Activated T-helper 17 cell treated with anti-CD3 and anti-CD28 coated beads, Interleukin-2, amount 50 U/mL, for 72 hours (primary cell): ENCODE measurements around the gene DLG2. TPM values are rescaled to one million over a fixed set of nuclear protein-coding genes. Genes with fewer than 3 reads are reported as not detected.

Source experiments
- ATAC-seq: fragments of 150-1000 bp; cut with Tn5 transposase; replicated peaks from 2 replicates; pipeline ENCODE4 v1.10.0; 2021; ENCODE audit warnings: mild to moderate bottlenecking, moderate library complexity
- H3K27ac Mint-ChIP-seq: one replicate; pipeline ENCODE4 v1.8.0; 2022; ENCODE audit warnings: mixed read lengths
- H3K27me3 Mint-ChIP-seq: one replicate; pipeline ENCODE4 v1.8.0; 2022; ENCODE audit warnings: mixed read lengths
- H3K36me3 Mint-ChIP-seq: one replicate; pipeline ENCODE4 v1.8.0; 2022; ENCODE audit warnings: low read depth, mild to moderate bottlenecking, mixed read lengths
- H3K4me1 Mint-ChIP-seq: one replicate; pipeline ENCODE4 v1.8.0; 2022; ENCODE audit warnings: mixed read lengths
- H3K4me3 Mint-ChIP-seq: one replicate; pipeline ENCODE4 v1.8.0; 2022; ENCODE audit warnings: mild to moderate bottlenecking, mixed read lengths
- H3K9me3 Mint-ChIP-seq: one replicate; pipeline ENCODE4 v1.8.0; 2022; ENCODE audit warnings: mixed read lengths
- total RNA-seq, 2 donors: library from RNA; stranded (reverse); gene quantifications; one replicate each; pipeline ENCODE4 v1.2.3, GENCODE V29; 2022

Gene DLG2
- total RNA-seq, 2 donors from 2014 or later = 1.5 to 1.9 TPM

DNA sequence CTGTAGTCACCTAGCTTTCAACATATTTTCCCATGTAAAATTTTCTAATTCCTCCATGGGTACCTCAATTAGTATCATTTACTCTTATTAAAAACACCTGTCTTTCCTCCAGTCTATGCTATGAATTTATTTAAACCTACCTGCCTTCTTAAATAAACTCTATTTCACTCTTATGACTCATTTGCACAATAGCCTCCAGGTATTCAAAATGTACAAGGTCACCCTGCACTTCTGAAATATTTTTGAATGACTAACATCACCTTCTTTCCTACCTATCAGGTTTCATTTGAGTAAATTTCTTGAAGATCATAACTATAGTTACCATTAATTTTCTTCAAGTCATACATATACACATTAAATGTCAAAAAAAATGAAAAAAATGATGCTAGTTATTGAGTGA is 939.7 kb downstream of the DLG2 start:
- Mint-ChIP-seq H3K4me3 (no peak overlapping the region), H3K4me1 (no peaks in the 10 kb centered on the region), H3K27ac (no peak overlapping the region), H3K27me3 (no peaks in the 10 kb centered on the region), H3K9me3 (peaks cover 29% of the 10 kb centered on the region), H3K36me3 (no peaks in the 10 kb centered on the region)
- no peak for ATAC-seq

DNA sequence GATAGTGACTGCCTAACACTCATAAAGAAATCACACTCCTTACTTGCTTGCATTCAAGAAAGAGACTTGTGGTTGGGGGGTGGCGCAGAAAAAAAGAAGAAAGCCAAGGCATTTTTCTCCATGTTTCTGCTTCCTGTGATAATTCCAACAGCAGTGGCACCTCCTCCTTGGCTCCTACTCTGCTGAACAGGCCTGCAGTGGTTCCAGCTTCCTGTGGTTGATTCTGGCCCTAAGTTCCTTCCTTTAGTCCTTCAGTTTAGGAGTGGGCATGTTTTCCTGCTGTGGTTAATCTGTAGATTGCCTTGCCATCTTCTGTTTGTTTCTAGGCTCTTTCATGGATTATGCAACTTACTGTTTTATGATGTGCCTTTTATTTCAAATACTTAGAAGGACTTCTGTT is 940.4 kb downstream of the DLG2 start:
- H3K36me3 Mint-ChIP-seq = no peaks in the 10 kb centered on the region

DNA sequence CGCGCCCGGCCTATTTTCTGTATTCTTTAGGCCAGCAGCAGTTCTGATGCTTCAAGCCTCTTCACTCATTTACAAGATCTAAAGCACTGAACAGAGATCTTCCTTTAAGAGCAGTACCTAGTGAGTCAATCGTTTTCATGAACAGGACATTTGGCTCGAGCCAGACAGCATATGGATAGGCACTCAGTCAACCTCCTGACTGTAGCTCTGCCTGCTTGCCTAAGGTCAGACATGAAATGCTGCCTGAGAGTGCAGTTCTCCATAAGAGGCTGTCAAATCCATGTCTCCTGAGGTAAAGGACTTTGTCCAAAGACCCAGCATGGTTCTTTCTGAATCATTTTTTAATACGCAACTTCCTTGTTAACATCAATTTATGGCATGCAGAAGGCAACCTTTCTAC is 941.2 kb downstream of the DLG2 start:
- Mint-ChIP-seq H3K4me1 (no peaks in the 10 kb centered on the region), H3K36me3 (no peaks in the 10 kb centered on the region), H3K9me3 (peaks cover 29% of the 10 kb centered on the region), H3K4me3 (no peak overlapping the region), H3K27me3 (no peaks in the 10 kb centered on the region), H3K27ac (no peak overlapping the region)
- no peak for ATAC-seq

More for the DNA sequence above, 940.4 kb downstream of the DLG2 start:
- no peak for ATAC-seq
- H3K9me3 Mint-ChIP-seq = peaks cover 29% of the 10 kb centered on the region
- H3K4me1 Mint-ChIP-seq = no peaks in the 10 kb centered on the region
- H3K27ac Mint-ChIP-seq = no peak overlapping the region
- H3K4me3 Mint-ChIP-seq = no peak overlapping the region
- H3K27me3 Mint-ChIP-seq = no peaks in the 10 kb centered on the region

DNA sequence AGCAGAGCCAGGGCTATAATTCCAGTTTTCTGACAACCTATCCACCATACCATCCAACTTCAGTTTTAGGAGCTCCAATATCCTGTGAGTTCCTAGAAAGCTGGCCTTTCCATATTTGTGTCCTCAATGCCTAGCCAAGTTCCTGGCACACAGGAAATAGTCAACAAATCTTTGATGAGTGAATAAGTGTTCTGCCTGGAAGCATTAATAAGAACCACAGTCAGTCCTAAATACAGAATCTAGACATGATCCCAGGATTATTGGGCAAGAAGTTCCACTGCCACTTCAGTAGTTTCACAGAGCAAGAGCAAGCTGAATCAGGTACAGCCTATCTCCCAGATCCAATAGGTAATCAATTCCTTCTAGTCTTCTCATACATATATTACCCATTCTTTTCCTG is 942.0 kb downstream of the DLG2 start:
- Mint-ChIP-seq H3K27ac (no peak overlapping the region), H3K9me3 (peaks cover 30% of the 10 kb centered on the region), H3K4me3 (no peak overlapping the region), H3K36me3 (no peaks in the 10 kb centered on the region), H3K4me1 (no peaks in the 10 kb centered on the region), H3K27me3 (no peaks in the 10 kb centered on the region)
- no peak for ATAC-seq

DNA sequence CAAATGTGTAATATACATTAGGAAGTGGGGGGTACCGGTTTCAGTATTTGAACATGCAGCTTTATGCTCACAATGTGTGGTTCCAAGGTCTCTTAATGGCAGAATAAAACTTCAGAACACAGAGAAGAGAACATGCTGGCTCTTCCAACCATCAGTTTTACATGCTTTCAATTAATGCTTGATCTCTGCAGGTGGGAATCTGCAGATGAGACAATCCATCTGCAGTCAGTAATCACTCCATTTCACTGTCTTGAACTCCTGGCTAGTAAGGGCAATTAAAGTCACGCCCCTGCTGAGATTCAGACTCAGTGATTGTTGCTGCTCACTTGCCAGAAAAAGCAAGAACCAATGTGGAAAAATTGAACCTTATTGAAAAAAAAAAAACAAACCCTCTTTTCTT is 945.7 kb downstream of the DLG2 start:
- H3K27ac Mint-ChIP-seq = no peak overlapping the region
- no peak for ATAC-seq
- no peak overlapping the region for H3K4me3 Mint-ChIP-seq
- no peaks in the 10 kb centered on the region for H3K36me3 Mint-ChIP-seq
- no peaks in the 10 kb centered on the region for H3K4me1 Mint-ChIP-seq
- peaks cover 20% of the 10 kb centered on the region for H3K9me3 Mint-ChIP-seq
- H3K27me3 Mint-ChIP-seq = no peaks in the 10 kb centered on the region

DNA sequence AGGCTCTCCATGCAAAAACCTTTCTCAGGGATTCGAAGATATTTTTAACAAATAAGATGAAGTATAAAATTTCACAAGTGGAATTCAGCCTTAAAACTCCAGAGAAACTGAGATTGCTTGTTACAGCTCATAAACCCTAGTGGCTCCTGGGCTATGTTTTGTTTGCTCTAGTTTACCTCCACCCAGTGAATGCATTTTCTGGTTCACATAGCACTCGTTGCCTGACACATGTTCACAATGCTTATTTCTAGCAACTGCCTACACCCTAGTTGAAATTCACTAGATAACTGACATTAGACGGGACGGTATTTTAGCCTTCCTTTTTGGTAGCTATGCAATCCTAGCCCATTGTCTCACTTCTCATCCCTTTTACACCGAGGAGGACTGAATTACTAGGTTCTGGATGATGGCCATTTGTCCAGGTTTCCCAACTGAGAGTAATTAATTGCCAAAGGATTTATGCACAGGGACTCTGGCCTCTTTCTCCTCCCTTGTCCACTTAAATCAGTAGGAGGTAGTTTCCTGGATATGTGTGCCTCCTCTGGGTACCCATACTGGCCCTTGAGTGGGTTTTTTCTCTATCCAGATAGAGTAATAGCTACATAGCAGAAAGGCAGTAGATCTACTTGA is 951.6 kb downstream of the DLG2 start:
- Mint-ChIP-seq H3K4me3 (no peak overlapping the region), H3K27me3 (no peaks in the 10 kb centered on the region), H3K36me3 (no peaks in the 10 kb centered on the region), H3K4me1 (no peaks in the 10 kb centered on the region), H3K9me3 (peaks cover 31% of the 10 kb centered on the region), H3K27ac (no peak overlapping the region)
- no peak for ATAC-seq

DNA sequence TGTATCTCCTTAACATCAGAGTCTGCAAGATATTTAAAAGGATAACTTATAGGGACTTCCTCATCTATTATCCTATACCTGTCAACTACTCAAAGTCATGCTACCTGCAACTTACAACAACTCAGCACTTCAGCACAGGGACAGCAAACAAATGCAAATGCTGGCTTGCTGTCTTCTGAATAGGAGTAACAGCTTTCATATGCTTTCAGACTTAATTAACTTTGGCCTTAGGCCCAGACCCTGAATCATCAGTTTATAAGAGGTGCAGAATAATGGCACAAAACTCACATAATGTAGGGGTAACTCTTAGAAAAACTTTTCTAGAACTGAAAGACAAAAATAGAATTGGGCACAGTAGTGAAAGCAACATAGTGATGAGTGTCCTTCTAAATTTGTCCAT is 953.4 kb downstream of the DLG2 start:
- no peak for ATAC-seq
- no peak overlapping the region for H3K27ac Mint-ChIP-seq
- no peaks in the 10 kb centered on the region for H3K27me3 Mint-ChIP-seq
- H3K36me3 Mint-ChIP-seq = no peaks in the 10 kb centered on the region
- H3K4me1 Mint-ChIP-seq = no peaks in the 10 kb centered on the region
- H3K9me3 Mint-ChIP-seq = peaks cover 37% of the 10 kb centered on the region
- no peak overlapping the region for H3K4me3 Mint-ChIP-seq

DNA sequence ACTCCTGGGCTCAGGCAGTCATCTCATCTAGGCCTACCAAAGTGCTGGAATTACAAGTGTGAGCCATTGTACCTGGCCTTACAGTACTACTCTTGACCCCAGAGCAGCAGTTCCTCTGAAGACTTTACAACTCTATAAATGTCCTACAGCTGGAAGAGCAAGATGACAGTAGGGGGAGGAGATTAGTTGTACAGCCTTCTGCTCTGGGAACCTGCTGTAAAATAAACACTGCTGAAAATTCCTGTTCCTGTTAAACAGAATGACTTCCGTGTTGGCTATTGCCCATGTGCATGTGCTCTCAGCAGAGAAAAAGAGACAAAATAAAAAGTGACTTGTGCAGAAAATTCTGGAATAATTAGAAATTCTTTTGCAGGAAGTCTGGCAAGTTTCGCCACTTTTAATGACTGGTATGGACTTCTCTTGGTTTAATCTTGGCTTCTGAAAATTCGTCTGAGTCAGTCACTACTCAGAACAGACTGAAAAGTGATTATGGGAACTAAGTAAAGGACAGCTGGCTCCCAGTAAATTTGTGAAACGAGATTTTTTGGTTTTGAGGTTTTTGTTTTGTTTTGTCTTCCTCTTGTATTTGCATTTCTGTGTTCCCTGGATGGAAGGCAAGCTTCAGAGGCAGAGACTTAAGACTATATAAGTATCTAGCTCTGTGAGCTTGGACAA is 955.7 kb downstream of the DLG2 start:
- Mint-ChIP-seq H3K4me1 (no peaks in the 10 kb centered on the region), H3K9me3 (peaks cover 40% of the 10 kb centered on the region), H3K4me3 (no peak overlapping the region), H3K27me3 (no peaks in the 10 kb centered on the region), H3K36me3 (no peaks in the 10 kb centered on the region), H3K27ac (no peak overlapping the region)
- ATAC-seq = no peak

DNA sequence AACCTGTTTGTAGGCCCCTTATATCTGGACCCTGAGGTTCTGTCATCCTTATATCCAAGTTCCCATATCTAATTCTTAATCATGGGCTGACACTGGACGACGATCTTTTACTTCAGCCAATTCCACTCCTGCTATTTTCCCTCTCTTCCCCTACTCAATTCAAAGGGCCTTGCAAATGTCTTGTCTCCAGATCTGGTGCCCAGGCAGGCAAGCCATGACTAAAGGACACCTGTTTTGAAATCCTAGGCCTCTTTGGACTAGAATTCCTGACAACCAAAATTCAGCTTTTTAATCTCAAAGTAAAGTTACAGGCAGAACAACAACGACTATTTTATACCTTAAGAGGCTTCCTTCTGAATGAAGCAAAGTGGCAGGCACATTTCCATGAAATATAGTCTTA is 963.4 kb downstream of the DLG2 start:
- H3K4me1 Mint-ChIP-seq = no peaks in the 10 kb centered on the region
- peaks cover 17% of the 10 kb centered on the region for H3K9me3 Mint-ChIP-seq
- no peak for ATAC-seq
- no peak overlapping the region for H3K4me3 Mint-ChIP-seq
- H3K27ac Mint-ChIP-seq = no peak overlapping the region
- no peaks in the 10 kb centered on the region for H3K36me3 Mint-ChIP-seq
- no peaks in the 10 kb centered on the region for H3K27me3 Mint-ChIP-seq

DNA sequence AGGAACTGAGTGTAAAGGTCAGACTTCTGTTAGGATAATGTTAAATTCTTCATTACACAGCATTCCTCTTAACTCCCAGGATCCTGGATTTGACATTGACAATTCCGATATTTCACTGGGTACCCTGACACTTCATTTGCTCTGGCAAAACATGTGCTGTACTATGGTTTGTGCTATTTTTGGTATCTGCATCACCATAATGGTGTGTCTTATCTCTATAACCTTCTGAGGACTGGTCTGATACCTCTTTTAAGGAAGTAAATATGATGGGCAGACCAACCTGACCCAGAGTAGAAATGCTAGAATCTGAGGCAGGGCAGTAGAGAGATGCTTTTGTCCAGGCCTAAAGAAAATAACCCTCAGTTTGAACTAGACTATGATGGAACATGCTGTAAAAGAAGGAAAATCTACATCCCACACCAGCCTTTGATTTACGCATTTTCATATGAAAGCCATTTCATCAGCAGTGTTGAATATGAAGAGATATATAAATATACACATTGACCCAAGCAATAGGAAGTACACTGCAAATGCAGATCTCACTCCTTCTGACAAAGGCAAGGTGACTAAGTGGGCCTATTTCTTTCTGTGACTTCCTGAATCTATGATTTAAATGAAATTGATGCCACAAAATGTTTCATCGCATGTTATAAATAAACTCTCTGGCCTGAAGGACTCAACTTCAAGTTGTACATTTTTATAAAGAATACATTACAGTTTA is 966.7 kb downstream of the DLG2 start:
- no peak for ATAC-seq
- H3K27me3 Mint-ChIP-seq = no peaks in the 10 kb centered on the region
- H3K9me3 Mint-ChIP-seq = peaks cover 21% of the 10 kb centered on the region
- H3K4me3 Mint-ChIP-seq = no peak overlapping the region
- H3K4me1 Mint-ChIP-seq = no peaks in the 10 kb centered on the region
- H3K36me3 Mint-ChIP-seq = no peaks in the 10 kb centered on the region
- H3K27ac Mint-ChIP-seq = no peak overlapping the region

DNA sequence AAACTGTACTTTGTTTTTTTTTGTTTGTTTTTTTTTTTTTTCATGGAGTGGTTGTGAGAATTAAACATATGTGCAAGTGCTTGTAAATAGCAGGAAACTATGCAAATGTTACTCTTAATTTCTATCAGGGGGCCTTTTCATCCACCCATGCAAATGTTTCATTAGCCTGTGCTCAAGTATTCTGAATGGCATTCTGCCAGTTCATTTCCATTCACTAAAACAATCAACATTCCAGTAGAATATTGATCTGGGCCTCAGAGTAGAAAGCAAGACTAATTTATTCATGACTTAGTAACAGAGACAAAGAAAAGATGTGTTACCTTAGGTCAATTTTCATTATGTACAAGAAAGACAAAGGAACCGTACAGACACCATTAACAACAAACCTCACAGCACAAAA is 971.4 kb downstream of the DLG2 start:
- H3K36me3 Mint-ChIP-seq = no peaks in the 10 kb centered on the region
- no peak overlapping the region for H3K27ac Mint-ChIP-seq

DNA sequence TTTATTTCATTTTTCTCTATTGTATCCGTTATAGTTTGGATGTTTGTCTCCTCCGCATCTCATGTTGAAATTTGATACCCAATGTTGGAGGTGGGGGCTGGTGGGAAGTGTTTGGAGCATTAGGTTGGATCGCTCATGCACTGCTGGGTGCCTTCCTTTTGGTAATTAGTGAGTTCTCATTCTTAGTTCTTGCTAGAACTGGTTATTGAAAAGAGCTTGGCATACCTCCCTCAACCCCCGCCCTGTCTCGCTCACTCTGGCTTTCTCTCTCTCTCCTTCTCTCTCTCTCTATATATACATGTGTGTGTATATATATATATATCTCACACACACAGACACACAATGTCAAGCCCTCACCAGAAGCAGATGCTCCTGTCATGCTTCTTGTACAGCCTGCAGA is 978.7 kb downstream of the DLG2 start:
- H3K4me1 Mint-ChIP-seq = no peaks in the 10 kb centered on the region
- H3K27me3 Mint-ChIP-seq = no peaks in the 10 kb centered on the region
- H3K36me3 Mint-ChIP-seq = no peaks in the 10 kb centered on the region
- no peak for ATAC-seq
- no peak overlapping the region for H3K27ac Mint-ChIP-seq
- H3K9me3 Mint-ChIP-seq = peaks cover 22% of the 10 kb centered on the region
- H3K4me3 Mint-ChIP-seq = no peak overlapping the region

More for the DNA sequence above, 971.4 kb downstream of the DLG2 start:
- H3K9me3 Mint-ChIP-seq = peaks cover 26% of the 10 kb centered on the region
- no peak for ATAC-seq
- no peaks in the 10 kb centered on the region for H3K4me1 Mint-ChIP-seq
- no peak overlapping the region for H3K4me3 Mint-ChIP-seq
- no peaks in the 10 kb centered on the region for H3K27me3 Mint-ChIP-seq

DNA sequence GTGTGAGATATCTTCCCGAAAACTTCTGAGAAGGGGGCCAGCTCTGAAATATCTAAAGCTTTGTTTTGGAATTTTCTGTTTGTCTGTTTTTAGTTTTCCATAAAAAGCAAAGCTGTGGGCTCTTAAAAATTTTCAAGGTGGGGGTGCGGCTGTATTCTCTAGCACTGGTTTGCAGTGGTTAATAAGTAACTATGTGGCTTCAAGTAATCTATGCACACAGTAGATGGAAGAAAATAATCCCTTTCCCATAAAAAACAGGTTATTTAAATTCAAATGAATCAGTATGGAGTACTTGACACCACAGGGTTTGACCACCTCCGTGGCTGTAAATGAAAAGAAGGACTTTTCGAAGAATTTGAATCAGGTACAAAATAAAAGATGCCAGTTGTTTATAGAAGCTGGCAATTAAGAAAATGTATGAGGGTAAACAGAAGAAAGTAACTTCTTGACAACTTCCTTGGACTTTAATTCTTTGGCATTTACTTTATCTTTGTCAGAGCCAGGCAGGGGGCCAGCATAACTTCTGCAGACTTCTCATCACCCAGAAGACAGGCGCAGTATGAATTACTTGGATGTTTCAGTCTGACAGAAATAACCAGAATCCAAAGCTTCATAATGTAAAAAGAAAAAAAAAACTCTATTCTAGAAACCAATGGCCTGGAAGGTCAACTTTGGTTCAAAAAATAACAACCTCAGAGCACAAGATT is 981.0 kb downstream of the DLG2 start:
- Mint-ChIP-seq H3K4me3 (no peak overlapping the region), H3K27me3 (no peaks in the 10 kb centered on the region), H3K9me3 (peaks cover 10% of the 10 kb centered on the region), H3K36me3 (no peaks in the 10 kb centered on the region), H3K27ac (no peak overlapping the region), H3K4me1 (no peaks in the 10 kb centered on the region)
- no peak for ATAC-seq

DNA sequence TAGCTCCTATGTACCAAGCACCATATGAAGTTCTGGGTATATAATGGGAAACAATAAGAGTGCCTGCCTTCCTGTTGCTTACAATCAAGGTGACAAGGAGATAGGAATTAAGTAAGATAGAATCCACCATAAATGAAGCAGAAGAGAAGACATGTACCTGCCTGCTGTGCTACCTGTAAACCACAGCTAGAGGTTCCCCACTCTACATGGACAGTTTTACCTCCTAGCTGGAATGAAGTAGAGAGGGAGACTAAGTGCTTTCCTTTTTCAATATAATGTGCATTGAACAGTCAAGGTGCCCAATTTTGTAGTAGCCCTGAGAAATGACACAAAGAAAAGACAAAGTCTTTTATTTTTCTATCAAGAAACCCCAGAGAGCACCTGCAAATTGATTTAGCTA is 984.6 kb downstream of the DLG2 start:
- H3K36me3 Mint-ChIP-seq = no peaks in the 10 kb centered on the region
- H3K27ac Mint-ChIP-seq = no peak overlapping the region
- no peak overlapping the region for H3K4me3 Mint-ChIP-seq
- H3K4me1 Mint-ChIP-seq = no peaks in the 10 kb centered on the region
- no peak for ATAC-seq
- H3K27me3 Mint-ChIP-seq = no peaks in the 10 kb centered on the region
- H3K9me3 Mint-ChIP-seq = peaks cover 8% of the 10 kb centered on the region

DNA sequence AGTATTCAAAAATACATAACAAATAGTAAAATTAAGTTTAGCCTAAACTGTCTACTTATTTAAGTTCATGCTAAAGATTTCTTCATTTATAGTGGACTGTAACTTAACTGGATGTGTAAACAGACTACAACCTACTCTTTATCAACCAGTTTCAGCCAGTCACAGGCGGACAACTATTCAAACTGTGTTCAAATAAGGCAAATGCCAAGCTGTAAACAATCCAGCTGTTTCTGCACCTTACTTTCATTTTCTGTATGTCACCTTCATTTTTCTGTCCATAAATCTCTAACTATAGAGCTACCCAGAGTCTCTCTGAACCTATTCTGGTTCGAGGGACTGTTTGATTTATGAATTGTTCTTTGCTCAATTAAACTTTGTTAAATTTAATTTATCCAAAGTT is 992.8 kb downstream of the DLG2 start:
- Mint-ChIP-seq H3K27me3 (no peaks in the 10 kb centered on the region), H3K9me3 (peaks cover 19% of the 10 kb centered on the region), H3K4me3 (no peak overlapping the region), H3K4me1 (no peaks in the 10 kb centered on the region), H3K36me3 (no peaks in the 10 kb centered on the region), H3K27ac (no peak overlapping the region)
- no peak for ATAC-seq
